ENCODE measurements around the gene CAPN5. TPM values are rescaled to one million over a fixed set of nuclear protein-coding genes. Genes with fewer than 3 reads are reported as not detected.

Gene CAPN5
- total and polyA plus RNA-seq, 2 of the 13 experiments (the other 11 are each of a cell fraction or from before 2014, with no cell fraction given), result 0.27 to 1.2 TPM

GRCh38 chr11:77106759-77107158, 40.0 kb downstream of the CAPN5 start:
- POLR2A ChIA-PET, result interaction anchor here (1.3 to 1.9 kb wide), 2 partner anchors 11 to 20 kb away, joined by 3 to 8 read pairs; no protein-coding TSS in a partner anchor

More at GRCh38 chr11:77106759-77107158, 40.0 kb downstream of the CAPN5 start:
- no peak for ATAC-seq
- H4K20me1 ChIP-seq (ENCODE audit: insufficient read depth, low read length), result no peaks in the 10 kb centered on the region
- intact Hi-C loops (cut with micrococcal nuclease; ENCODE audit: unreplicated experiment), result no loop called here
- no peak overlapping the region for H3K27ac ChIP-seq (ENCODE audit: extremely low read length, insufficient read depth, low read length)
- DNase-seq (ENCODE audit: low spot score), result no peak
- H3K4me1 ChIP-seq (ENCODE audit: insufficient read depth, low read length), result peaks cover 33% of the 10 kb centered on the region
- in situ Hi-C loops (cut with HindIII; ENCODE audit: extremely low pct_ligation_motif_present, low pct_unique_long_range_greater_than_20kb), result no loop called here
- H3K27me3 ChIP-seq (ENCODE audit: control insufficient read depth in 1 of 2, insufficient read depth in 2 of 2, low read length in 2 of 2), result peaks cover 0 to 2% of the 10 kb centered on the region in 2 experiments; a peak in 2 of 5 replicates
- no peak for FAIRE-seq
- H3K79me2 ChIP-seq (ENCODE audit: insufficient read depth, low read length), result no peaks in the 10 kb centered on the region
- H3K4me3 ChIP-seq (replicated peaks in 1 of 3; ENCODE audit: insufficient read depth in 1 of 3, low read depth in 2 of 3, low read length in 3 of 3), result no peak overlapping the region
- H3K36me3 ChIP-seq (replicated peaks in 1 of 2; ENCODE audit: control insufficient read depth in 1 of 2, insufficient read depth in 2 of 2, low read length in 2 of 2), result no peaks in the 10 kb centered on the region
- no TSS peak for BruUV-seq (replicated peaks)
- H3K9me3 ChIP-seq (ENCODE audit: low read length), result no peaks in the 10 kb centered on the region
- H2AFZ ChIP-seq (ENCODE audit: low read length), result no peak overlapping the region
- no CpG with 5 or more reads among the region's 13 CpGs for WGBS (ENCODE audit: low lambda C conversion rate)
- CTCF ChIA-PET (ENCODE audit: low intra/inter-chr PET ratio, low total read pairs), result no interaction called here
- H3K4me2 ChIP-seq (ENCODE audit: low read depth, low read length), result no peak overlapping the region
- TF ChIP-seq ZNF350 (CRISPR knock-in tag; IDR thresholded peaks at IDR 0.05; ENCODE audit: borderline replicate concordance, low read depth) (no peak), ATAD3A (CRISPR knock-in tag; IDR thresholded peaks at IDR 0.05) (no peak), NFATC3 (CRISPR knock-in tag; IDR thresholded peaks at IDR 0.05) (no peak), ZNF747 (CRISPR knock-in tag; IDR thresholded peaks at IDR 0.05; ENCODE audit: borderline replicate concordance) (no peak), NCOR1 (IDR thresholded peaks at IDR 0.05; ENCODE audit: borderline replicate concordance, low read length) (no peak), KLF11 (CRISPR knock-in tag; IDR thresholded peaks at IDR 0.05) (no peak), KLF16 (CRISPR knock-in tag; IDR thresholded peaks at IDR 0.05) (no peak), AHDC1 (CRISPR knock-in tag; IDR thresholded peaks at IDR 0.05; ENCODE audit: borderline replicate concordance) (no peak), ZNF430 (CRISPR knock-in tag; IDR thresholded peaks at IDR 0.05) (no peak), MIXL1 (CRISPR knock-in tag; IDR thresholded peaks at IDR 0.05) (no peak), TAF1 (CRISPR knock-in tag; IDR thresholded peaks at IDR 0.05) (no peak), SRSF4 (IDR thresholded peaks at IDR 0.05; ENCODE audit: low read depth, low read length, poor library complexity, severe bottlenecking) (no peak), RARG (CRISPR knock-in tag; IDR thresholded peaks at IDR 0.05; ENCODE audit: low read depth) (no peak), BATF2 (CRISPR knock-in tag; IDR thresholded peaks at IDR 0.05) (no peak), ZNF678 (CRISPR knock-in tag; IDR thresholded peaks at IDR 0.05) (no peak), ETV5 (CRISPR knock-in tag; IDR thresholded peaks at IDR 0.05; ENCODE audit: borderline replicate concordance) (no peak), KDM5A (IDR thresholded peaks at IDR 0.05; ENCODE audit: borderline replicate concordance, low read length) (no peak), PHF8 (CRISPR knock-in tag; IDR thresholded peaks at IDR 0.05) (no peak), ZBTB14 (CRISPR knock-in tag; IDR thresholded peaks at IDR 0.05) (no peak), FOXM1 (CRISPR knock-in tag; IDR thresholded peaks at IDR 0.05) (no peak)
- H3K9ac ChIP-seq (ENCODE audit: insufficient read depth, low read depth, low read length), result no peak overlapping the region

All from HepG2 (cell line).